HUES6 (cell line): ENCODE measurements around the gene PMPCA.

ENCODE experiments used
- H3K27ac ChIP-seq: 2 replicates; pipeline ENCODE4 v1.7.0; 2013; ENCODE audit warnings: low read depth, mild to moderate bottlenecking, low read length, inconsistent platforms
- H3K27me3 ChIP-seq: 2 replicates; pipeline ENCODE4 v1.6.1; 2013; ENCODE audit warnings: low read length; ENCODE audit not compliant: control insufficient read depth, insufficient read depth
- H3K36me3 ChIP-seq: 2 replicates; pipeline ENCODE4 v1.6.1; 2013; ENCODE audit warnings: low read length; ENCODE audit not compliant: control insufficient read depth, insufficient read depth
- H3K4me1 ChIP-seq: 2 replicates; pipeline ENCODE4 v1.6.1; 2013; ENCODE audit warnings: low read length; ENCODE audit not compliant: control insufficient read depth, insufficient read depth
- H3K4me3 ChIP-seq: 2 replicates; pipeline ENCODE4 v1.5.1; 2013; ENCODE audit warnings: low read depth, low read length
- H3K9ac ChIP-seq: one replicate; pipeline ENCODE4 v1.6.1; 2013; ENCODE audit warnings: mild to moderate bottlenecking, low read length
- H3K9me3 ChIP-seq: 2 replicates; pipeline ENCODE4 v1.6.1; 2013; ENCODE audit warnings: low read depth, low read length; ENCODE audit not compliant: control insufficient read depth, insufficient read depth

PMPCA gene

DNA sequence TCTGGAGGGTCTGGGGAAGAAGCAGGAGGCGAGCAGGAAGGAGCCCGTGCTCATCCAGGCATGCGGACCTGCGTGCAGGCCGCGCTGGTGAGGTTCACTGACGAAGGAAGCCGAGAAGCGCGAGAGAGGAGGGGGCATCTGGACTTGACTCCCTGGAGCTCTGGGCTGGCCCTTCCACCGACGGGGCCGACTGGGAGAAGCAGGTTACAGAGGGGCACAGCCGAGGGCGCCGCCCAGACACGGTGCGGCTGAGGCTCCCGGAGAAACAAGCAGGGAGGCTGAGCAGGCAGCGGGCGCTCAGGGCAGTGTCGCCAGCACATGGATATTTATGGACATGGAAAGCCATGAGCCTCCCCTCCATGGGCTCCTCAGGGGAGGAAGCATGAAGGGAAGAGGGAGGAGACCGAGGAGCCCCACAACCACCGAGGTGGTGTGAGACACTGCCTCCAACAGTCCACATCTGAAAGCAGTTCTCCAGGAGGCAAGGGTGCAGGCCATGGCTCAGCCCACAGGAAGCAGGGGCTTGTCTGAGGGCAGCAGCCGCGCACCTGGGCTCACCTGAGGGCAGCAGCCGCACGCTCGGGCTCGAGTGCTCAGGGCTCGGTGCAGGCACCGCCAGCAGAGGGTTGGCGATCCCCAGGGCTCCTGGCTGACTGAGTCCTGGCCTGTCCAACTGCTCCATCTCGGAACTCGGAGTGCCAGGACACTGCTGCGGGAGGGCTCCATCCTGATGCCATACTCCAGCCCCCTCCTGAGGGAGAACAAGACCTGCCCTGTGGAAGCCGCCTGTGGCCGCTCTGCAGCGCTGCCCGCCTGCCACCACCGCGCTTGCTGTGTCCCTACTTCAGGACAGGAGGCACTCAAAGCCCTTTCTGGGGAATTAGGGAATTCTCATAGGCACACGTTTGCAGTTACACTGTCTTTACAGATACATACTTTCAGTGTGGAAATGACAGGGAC lies 44.9 kb downstream of the PMPCA start:
- Histone ChIP-seq H3K27me3 (no peaks in the 10 kb centered on the region), H3K9ac (no peak overlapping the region), H3K4me3 (no peak overlapping the region), H3K4me1 (no peaks in the 10 kb centered on the region), H3K36me3 (peaks cover 90% of the 10 kb centered on the region), H3K9me3 (no peaks in the 10 kb centered on the region), H3K27ac (no peak overlapping the region)

DNA sequence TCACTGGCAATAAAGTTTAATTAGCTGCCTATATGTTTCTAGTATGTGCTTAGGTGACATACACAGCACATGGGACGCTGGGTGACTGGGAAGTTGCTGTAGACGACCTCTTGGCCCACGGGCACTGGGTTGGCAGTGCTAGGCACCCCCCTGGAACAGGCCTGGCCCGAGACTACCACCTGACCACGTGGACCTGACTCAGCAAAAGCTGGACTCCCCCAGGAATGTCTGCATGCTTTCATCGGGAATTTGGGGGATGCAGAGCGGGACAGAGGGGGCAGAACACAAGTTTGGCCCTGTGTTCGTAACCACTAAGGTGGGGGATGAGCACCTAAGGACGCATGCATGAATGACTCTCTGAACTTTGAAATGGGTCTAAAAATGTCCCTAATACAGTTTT lies 45.8 kb downstream of the PMPCA start:
- no peak overlapping the region for H3K4me3 ChIP-seq
- H3K27me3 ChIP-seq = no peaks in the 10 kb centered on the region
- H3K4me1 ChIP-seq = no peaks in the 10 kb centered on the region
- no peaks in the 10 kb centered on the region for H3K9me3 ChIP-seq
- no peak overlapping the region for H3K9ac ChIP-seq
- no peak overlapping the region for H3K27ac ChIP-seq
- H3K36me3 ChIP-seq = peaks cover 90% of the 10 kb centered on the region

DNA sequence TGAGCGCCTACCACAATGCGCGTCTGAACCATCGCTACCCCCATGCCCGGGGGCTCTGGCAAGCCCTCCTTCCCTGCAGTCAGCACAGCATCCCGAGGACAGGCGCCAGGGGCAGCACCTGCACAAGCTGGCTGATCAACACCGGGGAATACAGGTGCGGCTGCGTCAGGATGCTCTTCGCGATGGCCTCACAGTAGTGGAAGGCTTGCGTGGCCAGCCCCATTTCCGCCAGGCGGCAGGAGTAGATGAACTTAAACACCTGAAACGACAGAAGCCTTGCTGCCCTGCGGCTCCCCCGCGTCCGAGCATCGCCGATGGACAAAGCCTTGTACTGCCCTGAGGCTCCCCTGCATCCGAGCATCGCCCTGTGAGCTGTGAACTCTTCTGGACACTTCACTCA lies 46.9 kb downstream of the PMPCA start:
- H3K4me1 ChIP-seq = no peaks in the 10 kb centered on the region
- no peak overlapping the region for H3K9ac ChIP-seq
- H3K27me3 ChIP-seq = no peaks in the 10 kb centered on the region
- no peaks in the 10 kb centered on the region for H3K9me3 ChIP-seq
- H3K4me3 ChIP-seq = no peak overlapping the region
- H3K27ac ChIP-seq = no peak overlapping the region
- peaks cover 90% of the 10 kb centered on the region for H3K36me3 ChIP-seq

DNA sequence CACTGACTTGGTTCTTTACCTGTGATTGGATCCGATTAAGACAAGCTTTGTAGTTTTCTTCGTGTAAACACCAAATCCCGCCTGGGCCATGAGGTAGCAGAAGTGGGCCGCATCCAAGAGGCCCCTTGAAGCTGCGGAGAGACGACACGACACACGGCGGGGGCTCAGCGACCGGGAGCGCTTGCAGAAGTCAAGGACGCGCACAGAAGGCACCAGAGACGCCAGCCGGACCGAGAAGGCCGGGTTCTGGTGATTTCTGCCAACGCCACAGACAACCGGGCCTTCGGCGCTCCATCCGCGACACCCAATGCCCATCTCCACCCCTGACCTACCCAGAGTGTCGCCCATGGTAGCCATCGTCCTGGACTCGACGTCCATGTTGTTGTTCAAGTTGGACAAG lies 49.0 kb downstream of the PMPCA start:
- Histone ChIP-seq H3K9me3 (no peaks in the 10 kb centered on the region), H3K27me3 (no peaks in the 10 kb centered on the region), H3K36me3 (peaks cover 96% of the 10 kb centered on the region), H3K4me3 (no peak overlapping the region), H3K9ac (no peak overlapping the region), H3K4me1 (no peaks in the 10 kb centered on the region), H3K27ac (no peak overlapping the region)

DNA sequence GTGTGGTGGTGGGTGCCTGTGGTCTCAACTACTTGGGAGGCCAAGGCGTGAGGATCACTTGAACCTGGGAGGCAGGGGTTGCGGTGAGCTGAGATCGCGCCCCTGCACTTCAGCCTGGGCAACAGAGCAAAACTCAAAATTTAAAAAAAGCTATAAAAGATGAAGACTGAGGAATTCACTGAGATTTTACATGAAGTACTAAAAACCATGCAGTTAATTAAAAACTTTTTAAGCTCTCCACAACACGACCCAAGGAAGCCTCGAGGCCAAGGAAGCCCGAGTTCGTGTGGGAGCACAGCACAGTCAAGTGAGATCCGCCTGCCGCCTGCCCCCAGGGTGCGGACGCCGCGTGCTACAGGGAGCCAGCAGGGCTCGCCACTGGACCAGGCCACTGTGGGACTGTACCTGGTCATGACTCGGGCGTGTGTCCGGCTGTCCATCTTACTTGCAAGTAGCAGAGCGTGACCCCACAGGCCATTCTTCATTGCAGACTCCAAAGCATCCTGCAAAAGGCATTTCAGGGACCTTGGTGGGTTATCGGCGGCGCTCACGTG lies 50.4 kb downstream of the PMPCA start:
- Histone ChIP-seq H3K27ac (no peak overlapping the region), H3K4me3 (no peak overlapping the region), H3K4me1 (no peaks in the 10 kb centered on the region), H3K9me3 (no peaks in the 10 kb centered on the region), H3K27me3 (no peaks in the 10 kb centered on the region), H3K36me3 (peaks cover 96% of the 10 kb centered on the region), H3K9ac (no peak overlapping the region)

DNA sequence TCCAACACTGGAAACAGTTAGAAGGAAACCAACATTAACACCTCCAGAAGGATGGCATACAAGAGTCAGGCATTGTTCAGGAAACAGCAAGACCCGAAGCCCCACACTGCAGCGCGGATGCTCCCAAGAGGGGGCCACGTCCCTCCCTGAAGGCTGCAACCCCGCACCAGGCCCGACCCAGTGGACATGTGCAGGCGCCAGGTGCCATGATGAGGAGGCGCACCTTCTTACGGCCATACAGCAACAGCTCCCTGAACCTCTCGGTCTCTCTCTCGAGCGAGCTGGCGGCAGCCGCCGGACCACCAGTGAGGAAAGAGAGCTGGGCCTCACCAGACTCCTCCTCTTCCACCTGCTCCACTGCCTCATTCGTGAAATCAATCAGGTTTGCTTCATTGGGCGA lies 52.2 kb downstream of the PMPCA start:
- H3K9ac ChIP-seq = no peak overlapping the region
- H3K9me3 ChIP-seq = no peaks in the 10 kb centered on the region
- H3K36me3 ChIP-seq = peaks cover 96% of the 10 kb centered on the region
- no peaks in the 10 kb centered on the region for H3K4me1 ChIP-seq
- no peak overlapping the region for H3K4me3 ChIP-seq
- no peaks in the 10 kb centered on the region for H3K27me3 ChIP-seq
- H3K27ac ChIP-seq = no peak overlapping the region

DNA sequence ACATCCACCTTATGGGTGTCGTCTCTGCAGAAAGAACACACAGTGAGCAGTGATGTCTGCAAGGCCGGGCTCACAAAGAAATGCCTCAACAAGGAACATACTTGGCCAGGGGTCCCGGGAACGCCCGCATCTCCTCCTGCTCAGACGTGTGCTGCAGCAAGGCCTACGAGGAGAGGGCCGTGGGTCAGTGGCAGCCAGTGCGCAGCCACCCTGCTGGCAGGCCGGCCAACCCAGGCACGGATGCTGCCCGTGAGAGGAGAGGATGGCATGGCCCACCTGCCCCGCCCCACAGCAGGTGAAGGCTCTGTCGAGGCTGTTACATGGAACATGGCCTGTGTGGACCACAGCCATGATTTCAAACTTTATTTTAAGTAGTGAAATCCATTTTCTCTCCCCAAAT lies 53.1 kb downstream of the PMPCA start:
- no peak overlapping the region for H3K4me3 ChIP-seq

DNA sequence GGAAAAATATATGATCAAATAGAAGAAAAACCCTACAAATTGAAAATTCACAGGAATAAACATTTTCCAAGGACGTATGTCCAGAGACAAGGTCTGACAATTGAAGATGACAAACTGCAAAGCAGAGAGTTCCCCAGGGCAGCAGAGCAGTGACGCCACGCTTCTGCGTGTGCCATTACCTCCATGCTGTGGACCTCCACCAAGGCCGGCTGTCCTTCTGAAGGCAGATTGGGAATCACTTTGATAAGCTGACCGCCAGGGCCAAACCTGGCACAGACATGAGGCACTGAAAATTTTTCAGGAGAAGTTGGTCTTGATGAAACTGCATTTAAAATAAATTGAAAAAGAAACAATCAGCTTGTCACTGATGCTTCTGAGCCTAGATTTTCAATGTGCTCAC lies 53.8 kb downstream of the PMPCA start:
- H3K36me3 ChIP-seq = peaks cover 96% of the 10 kb centered on the region

More for the DNA sequence above, 53.1 kb downstream of the PMPCA start:
- peaks cover 96% of the 10 kb centered on the region for H3K36me3 ChIP-seq
- H3K9ac ChIP-seq = no peak overlapping the region
- H3K4me1 ChIP-seq = no peaks in the 10 kb centered on the region
- no peaks in the 10 kb centered on the region for H3K27me3 ChIP-seq
- H3K9me3 ChIP-seq = no peaks in the 10 kb centered on the region
- no peak overlapping the region for H3K27ac ChIP-seq

DNA sequence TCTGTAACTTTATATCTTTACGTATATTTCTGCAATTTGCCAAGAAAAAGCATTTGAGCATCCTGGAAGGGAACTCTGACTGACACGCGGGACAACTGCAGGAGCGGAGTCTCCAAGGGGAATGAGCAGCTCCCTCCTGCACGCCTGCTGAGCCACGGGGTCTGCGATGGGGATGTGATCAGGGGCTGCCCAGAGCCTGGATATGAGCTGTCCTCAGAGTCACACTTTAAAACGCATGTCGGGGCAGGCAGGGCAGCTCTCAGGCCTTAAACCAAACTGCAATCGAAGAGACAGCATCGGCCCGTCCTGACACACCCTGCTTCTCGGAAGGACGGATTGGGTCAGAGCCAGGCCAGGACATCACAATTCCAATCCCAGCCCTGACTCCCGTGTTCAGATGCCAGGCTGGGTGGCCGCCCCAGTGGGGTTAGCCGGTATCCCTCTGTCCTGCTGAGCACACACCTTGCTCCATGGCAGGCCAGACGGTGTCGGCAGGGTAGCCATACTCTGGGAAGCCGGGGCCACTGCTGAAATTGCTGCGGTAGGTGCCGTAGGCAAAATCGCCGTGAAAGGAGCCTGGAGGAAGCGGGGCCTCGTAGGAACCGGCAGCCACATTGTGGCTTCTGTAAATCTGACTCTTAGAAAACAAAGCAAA lies 55.2 kb downstream of the PMPCA start:
- H3K36me3 ChIP-seq = peaks cover 99% of the 10 kb centered on the region

More for the DNA sequence above, 53.8 kb downstream of the PMPCA start:
- Histone ChIP-seq H3K4me1 (no peaks in the 10 kb centered on the region), H3K27ac (no peak overlapping the region), H3K9ac (no peak overlapping the region), H3K27me3 (no peaks in the 10 kb centered on the region), H3K4me3 (no peak overlapping the region), H3K9me3 (no peaks in the 10 kb centered on the region)

DNA sequence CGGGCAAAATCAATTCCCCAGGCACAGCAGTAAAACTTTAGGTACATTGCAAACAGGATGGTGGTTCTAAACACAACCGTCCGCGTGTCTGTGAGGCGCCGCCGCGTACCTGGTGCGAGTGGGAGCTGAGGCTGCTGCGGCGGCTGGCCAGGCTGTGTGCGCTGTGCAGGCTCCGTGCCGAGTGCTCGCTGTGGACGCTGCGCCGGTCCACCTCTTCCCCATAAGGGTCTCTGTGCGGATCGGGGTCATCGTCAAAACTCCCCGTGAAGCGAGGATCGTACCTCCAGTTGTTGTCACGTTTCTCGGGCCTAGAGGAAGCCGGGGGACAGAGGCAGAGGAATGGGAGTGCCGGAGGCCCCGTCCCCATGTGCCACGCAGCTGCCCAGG lies 55.7 kb downstream of the PMPCA start:
- H3K36me3 ChIP-seq = peaks cover 99% of the 10 kb centered on the region
- H3K9ac ChIP-seq = no peak overlapping the region
- no peak overlapping the region for H3K4me3 ChIP-seq
- H3K27ac ChIP-seq = no peak overlapping the region
- H3K4me1 ChIP-seq = no peaks in the 10 kb centered on the region
- H3K9me3 ChIP-seq = no peaks in the 10 kb centered on the region
- no peaks in the 10 kb centered on the region for H3K27me3 ChIP-seq

More for the DNA sequence above, 55.2 kb downstream of the PMPCA start:
- no peak overlapping the region for H3K4me3 ChIP-seq
- no peak overlapping the region for H3K27ac ChIP-seq
- H3K4me1 ChIP-seq = no peaks in the 10 kb centered on the region
- no peaks in the 10 kb centered on the region for H3K9me3 ChIP-seq
- H3K27me3 ChIP-seq = no peaks in the 10 kb centered on the region
- H3K9ac ChIP-seq = no peak overlapping the region

DNA sequence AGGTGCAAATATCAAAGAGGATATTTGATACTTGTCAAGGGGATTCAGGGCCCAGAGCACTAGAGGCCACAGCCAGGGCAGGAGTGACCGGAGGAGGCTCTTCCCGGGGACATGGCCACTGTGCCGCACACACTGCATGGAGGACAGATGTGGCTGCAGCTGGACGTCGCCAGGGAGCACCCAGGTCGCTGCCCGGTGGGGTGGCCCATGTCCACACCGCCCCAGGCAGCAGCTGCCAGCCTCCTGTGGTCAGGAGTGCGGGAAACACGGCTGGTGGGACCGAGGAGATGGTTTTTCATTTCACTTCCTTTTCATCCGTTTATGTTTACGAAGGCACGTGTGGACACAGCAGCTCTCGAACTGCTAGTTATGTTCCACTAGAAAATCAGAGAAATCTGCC lies 57.3 kb downstream of the PMPCA start:
- no peak overlapping the region for H3K4me3 ChIP-seq
- no peaks in the 10 kb centered on the region for H3K4me1 ChIP-seq
- no peak overlapping the region for H3K9ac ChIP-seq
- no peaks in the 10 kb centered on the region for H3K27me3 ChIP-seq
- no peaks in the 10 kb centered on the region for H3K9me3 ChIP-seq
- H3K27ac ChIP-seq = no peak overlapping the region
- H3K36me3 ChIP-seq = peaks cover 100% of the 10 kb centered on the region
